Measurements from ENCODE around the gene GPR84. TPM values are rescaled to one million over a fixed set of nuclear protein-coding genes. Genes with fewer than 3 reads are reported as not detected.
A peak's percentile ranks its signal among the peaks of the same experiment; 100 is the strongest.

GPR84 gene
- total RNA-seq = under 1 TPM in 1 of 4 donors, not detected in 3; 0.42 TPM

GRCh38 chr12:54364413-54364812 lies at the start of gene GPR84:
Gene GPR84, minus strand, starts transcription at chr12:54364486. Its CDS starts 635 bp downstream, at chr12:54363851.
- Histone ChIP-seq H3K4me1 (peaks cover 0 to 33% (median 14%) of the 10 kb centered on the region in 4 donors), H3K4me3 (no peak within 1 kb of the TSS), H3K36me3 (no peaks in the 10 kb centered on the region), H3K27ac (no peak within 1 kb of the TSS), H3K9me3 (no peaks in the 10 kb centered on the region), H3K27me3 (no peaks in the 10 kb centered on the region)
- 69 to 78% methylated on average over 4 of the region's 4 CpGs for WGBS, 2 donors
- TF ChIP-seq POLR2A (IDR thresholded peaks at IDR 0.05) = no peak
- peak in 1 of 2 donors; percentile 38 for TF ChIP-seq EP300 (IDR thresholded peaks at IDR 0.05)
- TF ChIP-seq CTCF (IDR thresholded peaks at IDR 0.05) = no peak
- DNase-seq (ENCODE audit: low spot score in 2 of 2) = no peak

- Histone ChIP-seq H3K27me3 (no peaks in the 10 kb centered on the region), H3K27ac (peak overlapping the region; percentile 31 to 84 (median 76)), H3K9me3 (no peaks in the 10 kb centered on the region), H3K4me3 (peak overlapping the region in 2 of 4 donors; percentile 10 to 34), H3K4me1 (peaks cover 0 to 80% (median 51%) of the 10 kb centered on the region in 4 donors), H3K36me3 (peaks cover 0 to 26% (median 0%) of the 10 kb centered on the region in 3 donors)
- TF ChIP-seq POLR2A (IDR thresholded peaks at IDR 0.05) (no peak), CTCF (IDR thresholded peaks at IDR 0.05) (no peak), EP300 (IDR thresholded peaks at IDR 0.05) (no peak)
- 55 to 61% methylated on average over 9 of the region's 9 CpGs for WGBS, 2 donors
- no peak for DNase-seq (ENCODE audit: low spot score in 2 of 2)
Measured at GRCh38 chr12:54413284-54414190, 49.3 kb upstream of the GPR84 start.

- peak overlapping the region; percentile 48 to 84 (median 76) for H3K27ac ChIP-seq
- peaks cover 0 to 83% (median 50%) of the 10 kb centered on the region in 4 donors for H3K4me1 ChIP-seq
- no peaks in the 10 kb centered on the region for H3K27me3 ChIP-seq
- H3K36me3 ChIP-seq = peaks cover 0 to 32% (median 0%) of the 10 kb centered on the region in 3 donors
- H3K4me3 ChIP-seq = peak overlapping the region in 1 of 4 donors; percentile 34
- no peak for TF ChIP-seq POLR2A (IDR thresholded peaks at IDR 0.05)
- TF ChIP-seq CTCF (IDR thresholded peaks at IDR 0.05) = no peak
- TF ChIP-seq EP300 (IDR thresholded peaks at IDR 0.05) = no peak
- no peaks in the 10 kb centered on the region for H3K9me3 ChIP-seq
- no peak for DNase-seq (ENCODE audit: low spot score in 2 of 2)
- 65 to 67% methylated on average over 3 of the region's 3 CpGs for WGBS, 2 donors
Measured at GRCh38 chr12:54412786-54413185, 48.5 kb upstream of the GPR84 start.

- H3K27ac ChIP-seq = peak overlapping the region; percentile 48 to 84 (median 76)
- H3K36me3 ChIP-seq = peaks cover 0 to 36% (median 0%) of the 10 kb centered on the region in 3 donors
- peaks cover 0 to 79% (median 48%) of the 10 kb centered on the region in 4 donors for H3K4me1 ChIP-seq
- 54 to 56% methylated on average over 4 of the region's 4 CpGs for WGBS, 2 donors
- DNase-seq (ENCODE audit: low spot score in 2 of 2) = no peak
- no peaks in the 10 kb centered on the region for H3K27me3 ChIP-seq
- peak overlapping the region in 1 of 4 donors; percentile 34 for H3K4me3 ChIP-seq
- TF ChIP-seq EP300 (IDR thresholded peaks at IDR 0.05) (no peak), CTCF (IDR thresholded peaks at IDR 0.05) (no peak), POLR2A (IDR thresholded peaks at IDR 0.05) (no peak)
- no peaks in the 10 kb centered on the region for H3K9me3 ChIP-seq
Measured at GRCh38 chr12:54412348-54412747, 48.1 kb upstream of the GPR84 start.

Data from tibial nerve (tissue), 4 donors.